HG02970 (cell line): ENCODE data around the gene RAP1GDS1.
"Not testable (repeated sequence)": the region's sequence is repeated elsewhere in the genome, so short reads cannot be mapped to it uniquely, and the experiment has no call there.

ENCODE experiments used
- ATAC-seq: cut with Tn5 transposase; IDR thresholded peaks from one replicate; pipeline ENCODE4 v1.9.1; 2021; ENCODE audit warnings: mild to moderate bottlenecking, moderate library complexity, moderate number of reproducible peaks; ENCODE audit not compliant: unreplicated experiment, low FRiP score

Gene RAP1GDS1

DNA sequence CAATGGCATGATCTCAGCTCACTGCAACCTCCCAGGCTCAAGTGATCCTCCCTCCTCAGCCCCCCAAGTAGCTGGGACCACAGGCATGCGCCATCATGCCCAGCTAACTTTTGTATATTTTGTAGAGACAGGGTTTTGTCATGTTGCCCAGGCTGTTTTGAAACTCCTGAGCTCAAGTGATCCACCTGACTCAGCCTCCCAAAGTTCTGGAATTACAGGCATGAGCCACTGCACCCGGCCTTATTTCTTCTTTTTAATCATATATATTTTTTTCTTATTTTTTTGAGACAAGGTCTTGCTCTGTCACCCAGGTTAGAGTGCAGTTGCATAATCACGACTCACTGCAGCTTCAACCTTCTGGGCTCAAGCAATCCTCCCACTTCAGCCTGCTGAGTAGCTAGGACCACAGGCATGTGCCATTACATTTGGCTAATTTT, 213.2 kb downstream of the RAP1GDS1 start:
- no peak for ATAC-seq

DNA sequence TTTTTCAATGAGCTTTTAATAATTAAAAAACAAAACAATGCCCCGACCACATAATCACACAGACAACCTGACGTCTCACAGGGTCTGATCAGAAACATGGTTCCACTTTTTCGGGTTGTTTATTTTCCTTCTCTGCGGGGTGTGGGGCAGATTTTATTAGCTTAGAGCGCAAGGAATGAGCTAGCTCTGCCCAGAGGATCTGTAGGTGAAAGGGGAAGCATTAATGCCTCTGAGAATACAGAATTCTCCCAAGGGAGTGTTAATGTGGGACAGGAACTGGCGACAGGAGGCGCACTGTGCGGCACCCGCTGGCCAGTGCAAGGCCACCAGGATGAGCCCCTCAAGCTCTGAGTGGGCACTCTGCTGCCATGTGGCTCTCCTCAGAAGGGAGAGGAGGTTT, 215.7 kb downstream of the RAP1GDS1 start:
- no peak for ATAC-seq

DNA sequence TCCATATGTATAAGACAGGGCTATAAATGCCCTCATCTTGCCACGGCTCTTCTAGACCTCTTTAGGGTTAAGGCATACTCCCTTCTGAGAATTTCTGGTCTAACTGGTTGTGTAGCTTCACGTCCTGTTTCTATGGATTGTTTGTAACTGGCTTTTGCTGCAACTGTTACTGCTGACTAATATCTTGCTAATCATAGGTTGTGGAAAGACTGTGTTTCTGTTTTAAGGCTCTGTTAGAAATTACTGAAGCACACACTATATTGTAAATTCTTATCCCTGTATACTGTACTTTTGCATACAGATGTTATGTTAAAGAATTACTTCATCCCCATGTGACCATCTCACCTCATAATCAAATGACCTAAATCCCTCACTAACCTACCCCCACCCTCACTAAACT, 218.4 kb downstream of the RAP1GDS1 start:
- ATAC-seq, result not testable (repeated sequence)

DNA sequence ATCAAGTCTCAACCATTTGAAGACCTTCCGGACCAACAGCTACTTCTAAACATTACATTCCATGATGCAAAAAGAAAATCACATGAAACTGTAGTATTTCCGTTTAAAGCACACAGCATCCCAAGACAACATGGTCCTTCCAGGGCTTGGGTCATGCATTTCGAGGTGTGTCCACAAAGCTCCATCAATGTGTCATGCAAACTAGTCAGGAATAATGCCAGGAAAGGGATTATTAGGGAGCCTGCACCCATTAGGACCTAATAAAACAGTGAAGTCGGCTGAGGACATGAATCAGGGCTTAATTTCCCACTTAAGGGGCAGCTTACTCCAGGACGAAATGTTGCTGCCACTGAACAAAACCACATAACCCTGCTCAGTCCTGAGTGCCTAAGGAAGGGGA, 219.4 kb downstream of the RAP1GDS1 start:
- ATAC-seq, result no peak

DNA sequence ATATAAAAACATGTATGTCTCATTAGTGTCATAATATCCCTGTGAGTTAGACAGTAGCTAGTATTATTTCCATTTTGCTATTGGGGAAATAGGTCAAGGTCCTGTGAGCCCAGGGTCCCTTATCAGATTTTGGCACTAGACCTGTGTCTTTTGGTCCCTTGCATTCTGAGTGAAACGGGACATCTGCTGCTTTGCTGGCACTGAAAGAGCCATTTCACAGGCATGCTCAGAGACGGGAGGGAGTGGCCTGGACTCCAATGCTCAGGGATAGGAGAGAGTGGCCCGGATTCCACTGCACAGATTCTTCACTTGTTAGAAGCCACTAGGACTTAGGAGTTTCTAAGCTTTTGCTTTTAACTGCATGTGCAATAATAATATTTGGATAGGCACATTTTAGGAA, 220.0 kb downstream of the RAP1GDS1 start:
- no peak for ATAC-seq

DNA sequence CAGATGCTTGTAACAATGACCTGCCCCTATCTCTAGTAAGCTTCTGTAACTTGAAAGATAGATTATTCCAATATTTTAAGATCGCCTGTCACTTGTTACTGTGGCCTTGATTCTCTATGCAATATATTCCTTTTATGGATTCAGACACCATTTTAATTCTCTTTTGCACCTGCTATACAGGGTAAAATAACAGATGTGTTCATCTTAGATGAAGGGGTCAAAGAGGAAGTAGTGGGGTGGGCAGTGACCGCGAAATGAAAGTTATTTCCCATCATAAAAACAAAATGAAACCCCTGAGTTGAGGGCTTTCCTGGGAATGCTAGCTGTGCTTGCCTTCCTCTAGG, 221.3 kb downstream of the RAP1GDS1 start:
- ATAC-seq, result no peak

DNA sequence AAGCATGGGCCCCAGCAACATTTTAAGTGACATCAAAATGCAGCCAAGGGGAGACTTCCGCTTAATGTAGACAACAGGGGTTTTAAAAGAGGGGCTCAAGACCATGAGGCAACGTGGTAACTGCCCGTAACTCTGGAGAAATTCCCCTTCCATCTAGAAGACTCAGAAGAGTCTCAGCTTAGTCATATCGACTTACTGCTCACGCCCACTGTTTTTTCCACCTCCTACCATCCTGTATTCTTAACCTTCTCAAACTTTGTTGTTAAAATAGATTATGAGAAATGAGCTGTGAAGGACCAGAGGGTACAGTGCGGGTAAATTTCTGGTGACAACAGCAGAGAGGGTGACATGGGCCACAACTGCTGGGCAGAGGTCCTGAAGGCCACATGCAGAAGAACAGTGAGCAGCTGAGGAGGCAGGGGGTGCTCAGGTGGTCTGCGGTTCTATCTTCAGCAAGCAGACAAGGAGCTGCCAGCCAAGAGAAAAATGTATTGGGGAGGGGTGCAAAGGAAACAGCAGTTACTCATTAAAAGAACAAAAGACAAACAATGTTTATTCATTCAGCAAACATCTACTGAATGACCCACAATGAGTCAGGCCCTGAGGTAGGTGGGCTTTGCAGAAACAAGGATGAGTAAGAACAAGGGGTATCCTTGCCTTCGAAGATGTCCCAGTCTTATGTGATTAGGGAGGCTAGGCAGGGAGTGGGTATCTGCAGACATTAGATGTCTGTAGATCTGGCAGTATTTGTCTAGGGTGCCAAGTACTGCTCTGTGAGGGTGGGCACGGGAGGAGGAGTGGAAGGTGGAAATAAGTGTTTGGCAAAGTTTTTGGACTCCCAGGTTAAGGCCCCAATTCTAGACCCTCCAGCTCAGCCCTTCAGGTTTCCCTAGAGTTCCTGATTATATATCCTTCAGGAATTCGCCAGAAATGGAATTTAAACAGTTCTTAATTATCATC, 221.9 kb downstream of the RAP1GDS1 start:
- ATAC-seq, result peak; percentile 89

DNA sequence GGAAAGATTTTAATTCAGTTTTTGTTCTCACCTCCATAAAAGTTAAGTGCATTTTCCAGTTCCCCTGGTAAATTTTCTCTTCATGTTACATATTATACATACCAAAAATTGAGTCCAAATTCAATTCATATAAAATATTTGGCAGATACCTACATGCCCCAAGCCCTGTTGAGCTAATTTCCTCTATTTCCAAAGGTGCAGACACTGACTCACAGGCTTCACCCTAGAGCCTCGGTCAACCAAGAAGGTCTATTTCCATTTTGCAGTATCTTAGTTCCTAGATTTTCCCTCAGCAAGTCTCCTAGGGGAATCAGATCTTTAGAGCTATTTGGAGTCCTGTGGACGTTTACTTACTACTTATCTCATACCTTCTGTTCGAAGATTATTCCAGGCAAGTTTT, 222.8 kb downstream of the RAP1GDS1 start:
- ATAC-seq, result no peak

DNA sequence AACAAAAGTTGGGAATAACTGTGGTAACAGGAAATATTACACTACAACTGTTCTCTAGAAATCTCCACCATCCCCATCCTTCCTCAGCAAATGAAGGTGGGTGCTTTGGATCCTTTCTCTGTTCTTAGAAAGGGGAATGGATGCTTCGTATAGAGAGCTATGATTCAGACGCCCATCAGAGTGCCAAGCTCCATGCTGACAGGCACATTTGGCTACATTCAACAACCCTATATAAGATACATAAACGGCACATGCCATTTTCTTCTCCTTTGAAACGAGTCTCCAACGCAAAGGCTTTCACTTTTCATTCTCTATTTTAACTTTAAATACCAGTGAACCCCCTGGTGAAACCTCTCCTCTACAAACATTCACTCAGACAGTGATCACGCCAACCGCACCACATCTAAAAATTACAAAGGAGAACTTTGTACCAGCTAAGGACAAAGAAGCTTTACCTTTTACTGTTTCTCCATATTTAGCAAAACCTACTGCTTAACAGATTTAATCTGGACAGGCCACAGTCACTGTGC, 224.7 kb downstream of the RAP1GDS1 start:
- no peak for ATAC-seq

DNA sequence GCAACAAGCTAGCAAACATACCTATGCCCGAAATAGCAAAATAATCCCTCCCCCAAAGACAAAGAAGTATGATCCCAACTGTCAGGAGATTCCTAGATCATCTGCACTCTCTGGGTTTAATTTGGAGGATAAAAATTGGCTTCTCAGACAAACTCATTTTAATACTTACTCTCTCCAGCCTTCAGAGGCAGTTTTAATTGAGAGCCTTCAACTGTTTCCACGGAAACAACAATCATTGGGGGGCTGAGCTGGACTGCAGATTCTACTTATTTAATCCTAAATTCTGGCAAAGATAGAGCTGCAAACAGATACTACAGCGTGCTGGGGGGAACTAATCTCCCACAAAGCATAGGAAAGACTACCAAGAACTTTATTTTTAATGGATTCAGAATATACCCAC, 229.1 kb downstream of the RAP1GDS1 start:
- ATAC-seq, result no peak

DNA sequence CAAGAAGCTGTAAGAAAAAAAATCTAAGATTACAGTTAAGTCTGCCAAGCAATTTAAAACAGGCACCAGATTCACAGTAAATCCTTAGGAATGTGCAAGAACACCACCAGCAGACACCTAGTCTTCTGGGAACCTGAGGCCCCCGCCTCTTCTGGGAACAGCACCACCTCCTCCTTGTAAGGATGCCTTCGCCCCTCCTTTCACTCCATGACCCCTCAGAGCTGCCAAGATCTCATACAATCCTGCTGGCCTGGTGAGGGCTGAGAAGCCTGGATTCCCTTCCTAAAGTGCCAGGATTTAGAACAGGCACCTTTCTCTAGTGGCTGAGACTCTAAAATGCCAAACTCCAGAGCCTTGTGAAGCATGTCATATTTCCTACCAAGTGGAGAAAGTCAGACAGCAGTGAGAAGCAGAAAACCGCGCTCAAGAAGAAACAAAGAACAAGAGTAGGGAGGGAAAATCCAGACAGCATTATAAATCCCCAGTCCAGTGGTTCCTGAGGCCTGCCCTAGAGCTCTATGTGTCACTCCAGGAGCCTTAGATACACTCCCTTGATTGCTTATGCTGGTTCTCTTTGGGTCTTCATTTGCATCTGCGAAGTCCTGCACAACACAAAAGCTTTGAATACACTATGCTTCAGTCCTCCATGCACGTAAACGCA, 230.8 kb downstream of the RAP1GDS1 start:
- ATAC-seq, result no peak

DNA sequence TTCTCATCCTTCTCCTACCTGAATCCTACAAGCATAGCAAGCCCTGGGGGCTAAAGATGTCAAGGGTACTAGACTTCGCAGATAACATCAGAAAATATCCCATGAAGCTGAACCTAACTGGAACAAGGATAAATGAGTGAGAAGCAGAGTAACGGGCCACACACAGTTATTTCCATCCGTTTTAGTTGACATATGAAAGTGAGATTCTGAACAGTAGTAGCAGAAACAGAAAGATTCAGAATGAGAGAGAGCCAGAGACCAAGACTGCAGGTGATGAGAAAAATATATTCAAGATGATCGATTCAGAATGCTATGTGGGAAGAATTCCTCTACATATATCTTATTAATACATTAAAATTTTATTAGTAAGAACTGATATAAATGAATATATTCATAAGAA, 232.1 kb downstream of the RAP1GDS1 start:
- ATAC-seq, result no peak
